K562 (cell line): ENCODE measurements around the gene SORCS1. TPM values are rescaled to one million over a fixed set of nuclear protein-coding genes. Genes with fewer than 3 reads are reported as not detected.

Source experiments
- ATAC-seq: fragments of 200-7000 bp; cut with Tn5 transposase; 3 replicates; pipeline ENCODE4 v1.9.1; 2020; ENCODE audit warnings: moderate library complexity
- BruUV-seq: library from RNA; stranded (reverse); fragments of 400-500 nt; replicated peaks from 2 replicates; lab custom pipeline; 2021; lab: Mats Ljungman, UMichigan
- CTCF ChIA-PET: fragments of 300-600 bp; formaldehyde crosslinking; extraction: SDS; loops from one replicate; lab custom pipeline; 2021; ENCODE audit warnings: low intra/inter-chr PET ratio; lab: Yijun Ruan, JAX
- POLR2A ChIA-PET: fragments of 300-600, 350-650 bp; sonication (Branson Sonifier 250); formaldehyde crosslinking; extraction: SDS; loops from one replicate; lab custom pipeline; 2021; ENCODE audit warnings: antibody characterized with exemption, inconsistent platforms; lab: Yijun Ruan, JAX
- DNase-seq, 4 experiments: peaks; one replicate each; pipeline versions ENCODE4 v3.0.0 to v3.0.0-alpha.2; 2011 to 2018; ENCODE audit warnings: low spot score in 3 of 4, mixed read lengths in 3 of 4; ENCODE audit errors: extremely low read depth in 1 of 4
- FAIRE-seq: peaks from 2 replicates; lab custom pipeline; 2011; peaks lifted over from hg19 to GRCh38; lab: Jason Lieb, UNC
- H2AFZ ChIP-seq: 2 replicates; pipeline ENCODE4 v1.6.0; 2011; ENCODE audit warnings: low read depth, low read length, control low read depth, inconsistent platforms
- H3K27ac ChIP-seq: fragments of 200-600 bp; 3 replicates; pipeline ENCODE4 v1.8.0; 2011; ENCODE audit warnings: low read depth, mild to moderate bottlenecking, control low read depth, inconsistent platforms, low read length, moderate library complexity, mixed read lengths; ENCODE audit errors: extremely low read depth
- H3K27me3 ChIP-seq, 2 experiments: fragments of 300-600 bp in 1 of 2; 2 replicates in 1 of 2; 3 replicates in 1 of 2; pipeline versions ENCODE4 v1.6.0 to v1.8.0; 2011; ENCODE audit warnings: inconsistent platforms in 2 of 2, low read length in 2 of 2, mild to moderate bottlenecking in 1 of 2, mixed read lengths in 1 of 2, moderate library complexity in 1 of 2; ENCODE audit not compliant: control insufficient read depth in 2 of 2, insufficient read depth in 2 of 2
- H3K36me3 ChIP-seq: fragments of 300-600 bp; 3 replicates; pipeline ENCODE4 v1.8.0; 2011; ENCODE audit warnings: mild to moderate bottlenecking, low read length, inconsistent platforms; ENCODE audit not compliant: control insufficient read depth, insufficient read depth
- H3K4me1 ChIP-seq, 2 experiments: fragments of 200-600 bp in 1 of 2; replicated peaks in 1 of 2; 2 replicates in 1 of 2; 3 replicates in 1 of 2; pipeline versions ENCODE4 v1.5.1 to v1.8.0; 2011; ENCODE audit warnings: inconsistent platforms in 2 of 2, low read length in 2 of 2, mild to moderate bottlenecking in 1 of 2, mixed read lengths in 1 of 2, moderate library complexity in 1 of 2; ENCODE audit not compliant: control insufficient read depth in 2 of 2, insufficient read depth in 2 of 2
- H3K4me2 ChIP-seq: 2 replicates; pipeline ENCODE4 v1.6.1; 2011; ENCODE audit warnings: low read length, control low read depth, inconsistent platforms, mixed read lengths; ENCODE audit not compliant: insufficient read depth
- H3K4me3 ChIP-seq: fragments of 200-600 bp; sonication (generic), shearing (Covaris generic); 2 replicates; pipeline ENCODE4 v1.5.1; 2016; ENCODE audit warnings: control low read depth, inconsistent platforms
- H3K79me2 ChIP-seq: fragments of 200-600 bp; 3 replicates; pipeline ENCODE4 v1.8.0; 2011; ENCODE audit warnings: low read length, inconsistent platforms; ENCODE audit not compliant: control insufficient read depth, insufficient read depth
- H3K9ac ChIP-seq, 2 experiments: 2 replicates each; pipeline versions ENCODE4 v1.6.0 to v1.6.1; 2011; ENCODE audit warnings: low read depth in 2 of 2, low read length in 2 of 2, control low read depth in 1 of 2, inconsistent platforms in 1 of 2, mild to moderate bottlenecking in 1 of 2, mixed read lengths in 1 of 2; ENCODE audit not compliant: insufficient read depth in 1 of 2
- H3K9me1 ChIP-seq: one replicate; pipeline ENCODE4 v1.6.0; 2011; ENCODE audit warnings: inconsistent platforms, mild to moderate bottlenecking, low read length, moderate library complexity; ENCODE audit not compliant: control insufficient read depth, insufficient read depth
- H3K9me3 ChIP-seq: replicated peaks from 2 replicates; pipeline ENCODE4 v1.5.1; 2011; ENCODE audit warnings: low read depth, low read length, inconsistent platforms; ENCODE audit not compliant: control insufficient read depth, insufficient read depth
- H4K20me1 ChIP-seq: replicated peaks from 2 replicates; pipeline ENCODE4 v1.6.1; 2011; ENCODE audit warnings: low read length, inconsistent platforms, mixed read lengths; ENCODE audit not compliant: control insufficient read depth, insufficient read depth
- L3MBTL2 ChIP-seq: fragments of 450-650 bp; IDR thresholded peaks from 2 replicates; pipeline ENCODE4 v1.6.1; 2016; ENCODE audit warnings: mild to moderate bottlenecking, moderate library complexity
- ZKSCAN3 ChIP-seq: fragments of 250-450 bp; sonication (Bioruptor Pico); IDR thresholded peaks from 2 replicates; pipeline ENCODE4 v1.4.0; 2020
- ZNF263 ChIP-seq: sonication (generic); formaldehyde crosslinking; IDR thresholded peaks from 2 replicates; pipeline ENCODE4 v1.8.0; 2022; ENCODE audit warnings: mild to moderate bottlenecking, missing genetic modification reagents, borderline replicate concordance
- ZNF77 ChIP-seq: fragments of 250-450 bp; sonication (Bioruptor Pico); IDR thresholded peaks from 2 replicates; pipeline ENCODE4 v1.5.0; 2020
- WGBS: fragments of 100-300 bp; shearing (Covaris generic); methylation state at CpG from one replicate; pipeline ENCODE4 v1.1.6; 2016; ENCODE audit warnings: low coverage, mixed read lengths; ENCODE audit not compliant: insufficient coverage; ENCODE audit errors: missing lambda C conversion rate; 5-methylcytosine and 5-hydroxymethylcytosine counted together
- in situ Hi-C: fragments of 300-500 bp; cut with MboI; formaldehyde crosslinking; loops from 4 replicates; pipeline ENCODE4 v1.15.0; 2018; ENCODE audit warnings: inconsistent platforms, mixed read lengths
- intact Hi-C: fragments of 100-400 bp; cut with micrococcal nuclease; formaldehyde crosslinking; loops from 2 replicates; pipeline ENCODE4 v1.14.2; 2022
- polyA plus RNA-seq, 8 experiments: library from polyadenylated mRNA; depleted of rRNA in 4 of 8; stranded (reverse) in 5 of 8; unstranded in 3 of 8; fragments of >200 nt; fragmentation: Nextera tagmentation in 2 of 8; fragmentation: Illumina TruSeq in 1 of 8; extraction: Ambion mirVana in 2 of 8; extraction: Trizol in 1 of 8; gene quantifications; 2 replicates each; pipeline versions ENCODE4 v1.2.1 to v1.2.3, GENCODE V29; 2011 to 2014; ENCODE audit warnings: inconsistent platforms in 1 of 8, missing spikeins in 1 of 8
- total RNA-seq, 7 experiments: library from RNA; depleted of rRNA in 6 of 7; stranded (reverse); fragments of >200 nt in 6 of 7; fragmentation: Illumina TruSeq in 2 of 7; extraction: Trizol in 2 of 7; gene quantifications; 2 replicates each; pipeline versions ENCODE4 v1.2.1 to v1.2.3, GENCODE V29; 2011 to 2021; ENCODE audit warnings: low replicate concordance in 1 of 7
- TF ChIP-seq, protein P1 (sequence below): sonication (generic); formaldehyde crosslinking; IDR thresholded peaks from 2 replicates; pipeline ENCODE4 v1.8.0; 2022; ENCODE audit warnings: mild to moderate bottlenecking, missing genetic modification reagents

The SORCS1 gene
- total and polyA plus RNA-seq, 9 of the 15 experiments (the other 6 are each of a cell fraction or from before 2014, with no cell fraction given), result 1.5 to 3.9 (median 2.7) TPM

DNA sequence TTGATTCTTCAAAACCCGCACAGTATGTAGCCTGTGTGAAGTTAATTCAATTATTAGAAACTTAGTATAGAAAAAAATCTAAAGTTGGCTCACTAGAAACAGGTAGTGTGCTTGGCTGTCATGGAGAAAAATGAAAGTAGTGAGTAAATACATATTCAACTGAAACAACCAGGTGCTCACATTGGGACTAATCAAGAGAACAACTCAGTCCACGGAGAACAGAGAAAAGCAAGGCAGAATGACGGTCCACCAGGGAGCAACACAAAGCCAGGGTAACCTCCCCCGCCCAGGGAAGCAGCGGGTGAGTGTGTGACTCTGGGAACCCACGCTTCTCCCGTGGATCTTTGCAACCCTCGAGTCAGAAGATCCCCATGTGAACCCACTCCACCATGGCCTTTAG, 300.5 kb downstream of the SORCS1 start:
- FAIRE-seq (no peak), ATAC-seq (no peak; the same call in 2 of the 3 replicates), DNase-seq (no peak)
- no peak for TF ChIP-seq ZNF263 (CRISPR knock-in tag)
- TF ChIP-seq ZNF77 (CRISPR knock-in tag), result no peak
- no peak for TF ChIP-seq ZKSCAN3
- TF ChIP-seq L3MBTL2, result no peak
- TF ChIP-seq, protein P1, sequence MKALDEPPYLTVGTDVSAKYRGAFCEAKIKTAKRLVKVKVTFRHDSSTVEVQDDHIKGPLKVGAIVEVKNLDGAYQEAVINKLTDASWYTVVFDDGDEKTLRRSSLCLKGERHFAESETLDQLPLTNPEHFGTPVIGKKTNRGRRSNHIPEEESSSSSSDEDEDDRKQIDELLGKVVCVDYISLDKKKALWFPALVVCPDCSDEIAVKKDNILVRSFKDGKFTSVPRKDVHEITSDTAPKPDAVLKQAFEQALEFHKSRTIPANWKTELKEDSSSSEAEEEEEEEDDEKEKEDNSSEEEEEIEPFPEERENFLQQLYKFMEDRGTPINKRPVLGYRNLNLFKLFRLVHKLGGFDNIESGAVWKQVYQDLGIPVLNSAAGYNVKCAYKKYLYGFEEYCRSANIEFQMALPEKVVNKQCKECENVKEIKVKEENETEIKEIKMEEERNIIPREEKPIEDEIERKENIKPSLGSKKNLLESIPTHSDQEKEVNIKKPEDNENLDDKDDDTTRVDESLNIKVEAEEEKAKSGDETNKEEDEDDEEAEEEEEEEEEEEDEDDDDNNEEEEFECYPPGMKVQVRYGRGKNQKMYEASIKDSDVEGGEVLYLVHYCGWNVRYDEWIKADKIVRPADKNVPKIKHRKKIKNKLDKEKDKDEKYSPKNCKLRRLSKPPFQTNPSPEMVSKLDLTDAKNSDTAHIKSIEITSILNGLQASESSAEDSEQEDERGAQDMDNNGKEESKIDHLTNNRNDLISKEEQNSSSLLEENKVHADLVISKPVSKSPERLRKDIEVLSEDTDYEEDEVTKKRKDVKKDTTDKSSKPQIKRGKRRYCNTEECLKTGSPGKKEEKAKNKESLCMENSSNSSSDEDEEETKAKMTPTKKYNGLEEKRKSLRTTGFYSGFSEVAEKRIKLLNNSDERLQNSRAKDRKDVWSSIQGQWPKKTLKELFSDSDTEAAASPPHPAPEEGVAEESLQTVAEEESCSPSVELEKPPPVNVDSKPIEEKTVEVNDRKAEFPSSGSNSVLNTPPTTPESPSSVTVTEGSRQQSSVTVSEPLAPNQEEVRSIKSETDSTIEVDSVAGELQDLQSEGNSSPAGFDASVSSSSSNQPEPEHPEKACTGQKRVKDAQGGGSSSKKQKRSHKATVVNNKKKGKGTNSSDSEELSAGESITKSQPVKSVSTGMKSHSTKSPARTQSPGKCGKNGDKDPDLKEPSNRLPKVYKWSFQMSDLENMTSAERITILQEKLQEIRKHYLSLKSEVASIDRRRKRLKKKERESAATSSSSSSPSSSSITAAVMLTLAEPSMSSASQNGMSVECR (CRISPR knock-in tag), result no peak
- in situ Hi-C loops (no loop called here), intact Hi-C loops (no loop called here)
- Histone ChIP-seq H3K4me3 (no peak overlapping the region), H3K4me1 (no peaks in the 10 kb centered on the region; a peak in 1 of 5 replicates), H3K9me1 (no peaks in the 10 kb centered on the region), H3K27me3 (no peaks in the 10 kb centered on the region), H3K36me3 (no peaks in the 10 kb centered on the region), H2AFZ (peak overlapping the region; percentile 40; the same call in 1 of the 2 replicates), H3K27ac (no peak overlapping the region), H3K79me2 (no peaks in the 10 kb centered on the region), H3K9me3 (no peaks in the 10 kb centered on the region), H4K20me1 (no peaks in the 10 kb centered on the region), H3K4me2 (no peak overlapping the region), H3K9ac (no peak overlapping the region)
- POLR2A ChIA-PET, result no interaction called here
- 12% methylated on average over 8 of the region's 8 CpGs for WGBS
- no TSS peak for BruUV-seq
- CTCF ChIA-PET, result interaction anchor here (0.6 kb wide), 1 partner anchor 61 kb away, joined by 3 read pairs; no protein-coding TSS in a partner anchor
